Mesodermal cell (in vitro differentiated cells): ENCODE measurements around the gene GRIA1.

Source experiments
- H3K27ac ChIP-seq: 2 replicates; pipeline ENCODE4 v1.7.0; 2013; ENCODE audit warnings: mild to moderate bottlenecking, low read depth, low read length, moderate library complexity; ENCODE audit not compliant: severe bottlenecking
- H3K36me3 ChIP-seq: 2 replicates; pipeline ENCODE4 v1.7.1; 2013; ENCODE audit warnings: mild to moderate bottlenecking, low read length, moderate library complexity; ENCODE audit not compliant: control insufficient read depth, insufficient read depth
- H3K4me1 ChIP-seq: one replicate; pipeline ENCODE4 v1.7.1; 2013; ENCODE audit warnings: mild to moderate bottlenecking, low read length; ENCODE audit not compliant: insufficient read depth, control insufficient read depth, poor library complexity, severe bottlenecking
- H3K4me3 ChIP-seq: 2 replicates; pipeline ENCODE4 v1.7.0; 2013; ENCODE audit warnings: low read length, control low read depth, mild to moderate bottlenecking; ENCODE audit not compliant: insufficient read depth, poor library complexity, severe bottlenecking; ENCODE audit errors: extremely low read depth
- H3K9me3 ChIP-seq: 2 replicates; pipeline ENCODE4 v1.7.1; 2013; ENCODE audit warnings: mild to moderate bottlenecking, low read length, moderate library complexity; ENCODE audit not compliant: control insufficient read depth
- WGBS, 2 experiments: methylation state at CpG; one replicate each; pipeline ENCODE4 v1.1.5; 2013; ENCODE audit warnings: missing lambda C conversion rate in 2 of 2; ENCODE audit not compliant: insufficient coverage in 2 of 2; 5-methylcytosine and 5-hydroxymethylcytosine counted together

GRIA1 gene

GRCh38 chr5:153605386-153605785, 114.9 kb downstream of the GRIA1 start:
- Histone ChIP-seq H3K27ac (no peak overlapping the region), H3K4me3 (no peak overlapping the region), H3K9me3 (no peaks in the 10 kb centered on the region), H3K36me3 (no peaks in the 10 kb centered on the region), H3K4me1 (no peaks in the 10 kb centered on the region)
- no CpG with 5 or more reads among the region's 1 CpG for WGBS, 2 experiments

- Histone ChIP-seq H3K9me3 (no peaks in the 10 kb centered on the region), H3K27ac (no peak overlapping the region), H3K4me1 (no peaks in the 10 kb centered on the region), H3K4me3 (no peak overlapping the region), H3K36me3 (no peaks in the 10 kb centered on the region)
These were observed 119.5 kb downstream of the GRIA1 start for GRCh38 chr5:153610009-153610408.

- Histone ChIP-seq H3K4me3 (no peak overlapping the region), H3K4me1 (no peaks in the 10 kb centered on the region)
- no CpG with 5 or more reads among the region's 3 CpGs for WGBS, 2 experiments
These were observed 120.3 kb downstream of the GRIA1 start for GRCh38 chr5:153610811-153611210.

DNA sequence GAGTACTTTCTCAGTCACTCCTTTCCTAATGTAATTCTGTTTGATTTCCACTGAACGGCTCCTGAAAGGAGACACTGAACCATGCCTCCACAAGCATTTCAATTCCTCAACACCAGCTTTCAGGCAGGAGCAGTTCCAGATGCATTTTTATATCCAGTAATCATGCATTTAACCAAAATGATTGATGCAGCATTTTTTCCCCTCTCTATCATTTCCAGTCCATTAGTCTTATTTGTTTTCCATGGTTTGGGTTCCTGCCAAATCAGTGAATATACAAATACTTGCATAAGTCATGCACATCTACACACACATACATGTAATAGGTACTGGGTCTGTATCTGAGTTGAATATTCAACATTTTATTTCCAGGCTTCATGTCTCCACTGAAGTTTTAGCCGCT, 122.7 kb downstream of the GRIA1 start:
- Histone ChIP-seq H3K27ac (no peak overlapping the region), H3K4me1 (peaks cover 17% of the 10 kb centered on the region), H3K9me3 (no peaks in the 10 kb centered on the region), H3K4me3 (no peak overlapping the region), H3K36me3 (no peaks in the 10 kb centered on the region)
- 92 to 100% methylated on average over 1 of the region's 2 CpGs for whole genome bisulfite sequencing, 2 experiments

More at GRCh38 chr5:153610811-153611210, 120.3 kb downstream of the GRIA1 start:
- no peak overlapping the region for H3K27ac ChIP-seq
- H3K36me3 ChIP-seq: no peaks in the 10 kb centered on the region
- no peaks in the 10 kb centered on the region for H3K9me3 ChIP-seq

GRCh38 chr5:153613672-153614071, 123.2 kb downstream of the GRIA1 start:
- 90 to 94% methylated on average over 5 to 7 of the region's 8 CpGs for WGBS, 2 experiments
- Histone ChIP-seq H3K4me1 (peaks cover 22% of the 10 kb centered on the region), H3K36me3 (no peaks in the 10 kb centered on the region), H3K27ac (no peak overlapping the region), H3K9me3 (no peaks in the 10 kb centered on the region), H3K4me3 (no peak overlapping the region)

DNA sequence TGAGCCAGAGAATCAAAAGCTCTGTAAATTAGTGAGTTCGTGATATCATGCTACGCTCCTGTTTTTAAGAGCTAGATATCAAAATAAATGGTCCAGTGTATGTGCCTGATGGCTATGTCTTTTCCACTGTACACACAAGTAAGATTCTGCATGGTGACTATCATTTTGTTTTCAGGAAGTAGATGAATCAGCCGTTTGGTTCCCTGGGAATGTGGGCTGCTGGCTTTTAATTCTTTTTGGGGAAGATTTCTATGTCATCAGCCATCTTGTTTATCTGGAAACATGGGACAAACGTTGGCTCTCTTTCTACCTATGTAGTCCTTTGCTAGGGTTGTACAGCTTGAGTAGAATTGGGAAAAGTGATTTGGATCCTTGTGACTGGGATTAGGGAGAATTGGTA, 126.7 kb downstream of the GRIA1 start:
- 82 to 83% methylated on average over 2 to 3 of the region's 4 CpGs for WGBS, 2 experiments
- Histone ChIP-seq H3K4me1 (peaks cover 38% of the 10 kb centered on the region), H3K9me3 (no peaks in the 10 kb centered on the region), H3K4me3 (no peak overlapping the region), H3K36me3 (no peaks in the 10 kb centered on the region), H3K27ac (peak overlapping the region; percentile 43)

GRCh38 chr5:153618307-153618706, 127.8 kb downstream of the GRIA1 start:
- H3K27ac ChIP-seq: peak overlapping the region; percentile 73
- no CpG with 5 or more reads among the region's 2 CpGs for WGBS, 2 experiments

DNA sequence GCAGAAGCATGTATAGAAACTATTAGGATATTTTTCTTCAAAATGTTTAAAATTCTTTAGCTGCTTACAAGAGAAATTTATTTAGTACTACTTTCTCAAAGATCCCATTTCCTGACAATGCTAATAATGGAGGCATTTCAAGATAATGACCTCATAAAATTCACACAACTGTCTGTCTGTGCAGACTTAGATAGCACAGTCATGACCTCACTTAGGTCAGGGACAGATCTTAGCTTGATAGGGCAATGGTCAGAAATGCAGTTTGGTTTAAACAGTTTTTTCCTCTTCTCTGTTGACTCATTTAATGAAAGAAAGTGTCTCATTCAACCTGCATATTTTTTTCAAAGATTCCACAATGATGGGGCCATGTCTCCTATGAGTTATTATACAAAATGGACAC, 128.4 kb downstream of the GRIA1 start:
- Histone ChIP-seq H3K27ac (peak overlapping the region; percentile 86), H3K36me3 (no peaks in the 10 kb centered on the region), H3K4me1 (peaks cover 38% of the 10 kb centered on the region), H3K4me3 (no peak overlapping the region), H3K9me3 (no peaks in the 10 kb centered on the region)

More at GRCh38 chr5:153618307-153618706, 127.8 kb downstream of the GRIA1 start:
- Histone ChIP-seq H3K9me3 (no peaks in the 10 kb centered on the region), H3K4me1 (peaks cover 38% of the 10 kb centered on the region), H3K36me3 (no peaks in the 10 kb centered on the region), H3K4me3 (no peak overlapping the region)

GRCh38 chr5:153619771-153620170, 129.3 kb downstream of the GRIA1 start:
- Histone ChIP-seq H3K27ac (peak overlapping the region; percentile 86), H3K4me1 (peaks cover 38% of the 10 kb centered on the region), H3K36me3 (no peaks in the 10 kb centered on the region), H3K9me3 (no peaks in the 10 kb centered on the region), H3K4me3 (no peak overlapping the region)
- no CpG with 5 or more reads among the region's 1 CpG for WGBS, 2 experiments

- Histone ChIP-seq H3K27ac (no peak overlapping the region), H3K4me3 (no peak overlapping the region), H3K36me3 (no peaks in the 10 kb centered on the region), H3K9me3 (no peaks in the 10 kb centered on the region), H3K4me1 (peaks cover 35% of the 10 kb centered on the region)
- 90% methylated on average over 3 of the region's 3 CpGs for WGBS, 2 experiments
These were observed 132.7 kb downstream of the GRIA1 start for GRCh38 chr5:153623124-153623523.

DNA sequence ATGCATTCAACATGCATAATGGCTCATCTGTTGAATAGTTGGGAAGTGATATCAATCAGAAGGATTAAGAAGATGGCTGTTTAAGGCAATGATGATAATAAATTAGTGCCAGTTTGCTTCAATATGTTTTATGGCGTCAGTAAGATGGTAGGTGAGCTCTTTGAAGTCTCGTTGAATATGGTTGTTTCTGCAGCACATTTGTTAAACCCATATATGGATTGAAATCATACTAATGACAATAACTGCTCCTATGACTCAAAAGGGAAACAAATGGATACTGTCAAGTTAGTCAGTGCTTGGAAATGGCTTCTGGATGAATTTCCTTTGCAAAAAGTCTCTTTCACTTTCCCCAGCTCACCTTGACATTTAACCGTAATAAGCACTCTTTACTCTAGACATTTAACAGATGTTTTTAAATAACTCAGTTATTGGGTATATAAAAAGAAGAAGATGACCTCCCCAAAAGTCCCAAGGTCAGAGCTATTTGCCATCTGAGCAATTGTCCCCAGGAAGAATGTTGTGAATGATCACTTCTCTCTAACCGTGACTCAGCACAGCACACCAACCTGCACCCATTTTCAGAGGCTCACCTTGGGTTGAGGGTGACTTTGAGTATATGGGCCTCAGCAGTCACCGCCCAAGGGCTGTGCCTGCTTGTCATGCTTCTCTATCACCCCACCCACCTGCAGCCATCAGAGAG, 133.4 kb downstream of the GRIA1 start:
- 80 to 83% methylated on average over 1 of the region's 5 CpGs for WGBS, 2 experiments

More for the DNA sequence above, 133.4 kb downstream of the GRIA1 start:
- peaks cover 34% of the 10 kb centered on the region for H3K4me1 ChIP-seq
- H3K4me3 ChIP-seq: no peak overlapping the region
- no peak overlapping the region for H3K27ac ChIP-seq
- H3K9me3 ChIP-seq: no peaks in the 10 kb centered on the region
- H3K36me3 ChIP-seq: no peaks in the 10 kb centered on the region
